Neuron (in vitro differentiated cells): Measurements from ENCODE around the gene TBC1D16.

Experiments used
- H2AFZ ChIP-seq: one replicate; pipeline ENCODE4 v1.6.1; 2013; ENCODE audit warnings: low read depth, mild to moderate bottlenecking, inconsistent platforms, low read length, moderate library complexity
- H3K27me3 ChIP-seq: one replicate; pipeline ENCODE4 v1.6.1; 2013; ENCODE audit warnings: low read length; ENCODE audit not compliant: insufficient read depth
- H3K36me3 ChIP-seq: one replicate; pipeline ENCODE4 v1.6.1; 2013; ENCODE audit warnings: low read length; ENCODE audit not compliant: insufficient read depth
- H3K4me1 ChIP-seq: one replicate; pipeline ENCODE4 v1.6.1; 2013; ENCODE audit warnings: low read length; ENCODE audit not compliant: insufficient read depth
- H3K4me3 ChIP-seq: 2 replicates; pipeline ENCODE4 v1.5.1; 2013; ENCODE audit warnings: mild to moderate bottlenecking, low read length, moderate library complexity
- H3K9me3 ChIP-seq: one replicate; pipeline ENCODE4 v1.6.1; 2013; ENCODE audit warnings: low read length

Gene TBC1D16

DNA sequence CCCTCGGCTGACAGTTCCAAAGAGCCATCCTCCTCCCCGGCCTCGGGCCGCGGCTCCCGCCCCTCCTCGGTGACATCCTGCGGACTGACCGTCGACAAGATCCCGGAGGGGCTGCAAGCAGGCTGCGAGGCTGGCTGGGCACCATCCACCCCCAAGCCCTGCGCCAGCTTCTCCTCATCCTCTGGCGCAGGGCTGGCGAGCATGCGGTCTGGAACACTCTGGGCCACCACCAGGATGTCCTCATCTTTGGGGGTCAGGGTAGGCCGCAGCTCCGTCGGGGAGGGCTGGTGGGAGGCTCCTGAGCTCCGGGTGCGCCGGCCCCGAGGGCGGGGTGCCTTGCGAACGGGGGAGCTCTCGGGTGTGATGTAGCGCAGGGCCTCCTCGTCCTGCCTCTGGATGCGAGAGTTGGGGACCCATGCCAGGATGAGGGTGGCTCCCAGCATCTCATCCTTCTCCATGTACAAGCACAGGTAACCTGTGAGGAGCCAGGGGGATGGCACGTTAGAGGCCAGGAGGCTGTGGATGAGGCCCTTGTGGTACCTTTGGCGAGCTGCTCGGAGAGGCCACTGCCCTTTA is 25.3 kb downstream of the TBC1D16 start:
- H3K27me3 ChIP-seq, result no peaks in the 10 kb centered on the region
- no peak overlapping the region for H2AFZ ChIP-seq
- peaks cover 33% of the 10 kb centered on the region for H3K36me3 ChIP-seq
- H3K4me3 ChIP-seq, result no peak overlapping the region
- H3K4me1 ChIP-seq, result peaks cover 11% of the 10 kb centered on the region
- no peaks in the 10 kb centered on the region for H3K9me3 ChIP-seq

DNA sequence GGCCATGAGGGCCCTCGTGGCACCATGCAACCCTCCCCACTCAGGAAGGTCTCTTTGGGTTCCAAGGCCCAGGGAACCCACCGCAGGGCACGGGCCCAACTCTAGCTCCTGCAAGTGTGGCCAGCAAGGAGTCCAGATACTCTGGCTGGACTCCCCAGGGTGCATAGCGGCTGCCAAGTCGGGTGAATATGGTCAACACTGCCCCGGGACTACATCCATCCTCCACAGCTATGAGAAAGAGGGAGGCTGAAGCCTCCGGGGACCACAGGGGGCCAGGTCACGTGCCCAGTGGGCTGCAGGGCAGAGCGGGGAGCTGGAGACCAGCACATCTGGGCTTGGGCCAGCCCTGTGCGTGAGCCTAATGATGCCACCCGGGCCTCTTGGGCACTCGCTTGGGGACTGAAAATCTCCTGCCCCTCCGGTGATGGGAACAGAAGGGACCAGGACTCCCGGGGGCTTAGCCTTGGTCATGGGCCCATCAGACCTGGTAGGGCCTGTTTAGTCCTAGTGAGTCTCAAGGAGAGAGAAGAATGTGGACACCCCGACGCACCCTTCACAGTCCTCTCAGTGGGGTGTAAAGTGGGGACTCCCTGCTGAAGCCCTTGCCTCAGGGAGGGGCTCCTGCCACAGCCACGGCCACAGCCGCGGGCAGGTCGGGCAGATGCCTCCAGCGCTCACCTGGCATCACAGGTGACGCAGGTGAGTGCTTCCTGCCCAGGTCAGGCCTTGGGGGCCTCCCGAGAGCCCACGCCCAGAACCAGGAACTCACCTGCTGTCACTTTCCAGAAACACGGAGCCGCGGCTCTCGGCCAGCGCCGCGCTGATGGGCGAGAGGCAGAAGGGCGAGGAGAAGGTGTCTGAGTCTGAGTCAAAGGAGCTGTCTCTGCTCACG is 26.0 kb downstream of the TBC1D16 start:
- Histone ChIP-seq H2AFZ (no peak overlapping the region), H3K4me3 (no peak overlapping the region), H3K9me3 (no peaks in the 10 kb centered on the region), H3K4me1 (peaks cover 11% of the 10 kb centered on the region), H3K27me3 (no peaks in the 10 kb centered on the region), H3K36me3 (peaks cover 37% of the 10 kb centered on the region)

- Histone ChIP-seq H3K36me3 (peaks cover 43% of the 10 kb centered on the region), H3K9me3 (no peaks in the 10 kb centered on the region), H3K4me3 (no peak overlapping the region), H2AFZ (no peak overlapping the region), H3K27me3 (no peaks in the 10 kb centered on the region), H3K4me1 (peaks cover 11% of the 10 kb centered on the region)
Observed at GRCh38 chr17:80008848-80009247, 26.8 kb downstream of the TBC1D16 start.

DNA sequence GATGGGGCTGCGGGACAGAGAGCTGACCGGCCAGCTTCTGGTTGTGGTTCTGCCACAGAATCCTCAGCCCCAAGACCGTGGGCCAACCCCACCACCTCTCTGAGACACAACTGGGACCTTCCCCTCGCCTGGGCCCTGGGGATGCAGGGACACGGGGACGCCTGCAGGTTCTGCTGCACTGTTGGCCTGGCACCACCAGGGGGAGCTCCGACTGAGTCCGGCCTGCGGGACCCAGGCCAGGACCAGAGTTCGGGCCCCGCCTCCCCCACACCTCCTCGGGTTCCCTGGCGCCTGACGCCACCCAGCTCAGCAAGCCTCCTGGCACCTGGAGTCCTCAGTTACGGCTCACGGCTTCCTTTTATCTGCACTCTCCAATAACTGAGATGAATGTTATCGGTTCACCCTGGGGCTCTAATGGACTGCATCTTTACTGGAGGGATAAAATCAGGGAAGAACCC is 27.3 kb downstream of the TBC1D16 start:
- peaks cover 9% of the 10 kb centered on the region for H3K4me1 ChIP-seq
- H3K9me3 ChIP-seq, result no peaks in the 10 kb centered on the region
- H3K36me3 ChIP-seq, result peaks cover 43% of the 10 kb centered on the region
- H2AFZ ChIP-seq, result no peak overlapping the region
- H3K27me3 ChIP-seq, result no peaks in the 10 kb centered on the region
- no peak overlapping the region for H3K4me3 ChIP-seq

- Histone ChIP-seq H3K36me3 (peaks cover 43% of the 10 kb centered on the region), H2AFZ (no peak overlapping the region), H3K4me3 (no peak overlapping the region), H3K27me3 (no peaks in the 10 kb centered on the region), H3K9me3 (no peaks in the 10 kb centered on the region), H3K4me1 (peaks cover 4% of the 10 kb centered on the region)
Observed at GRCh38 chr17:80007939-80008338, 27.7 kb downstream of the TBC1D16 start.

GRCh38 chr17:80006811-80007752 is 28.6 kb downstream of the TBC1D16 start:
- peaks cover 45% of the 10 kb centered on the region for H3K36me3 ChIP-seq
- H3K27me3 ChIP-seq, result no peaks in the 10 kb centered on the region
- no peak overlapping the region for H2AFZ ChIP-seq
- no peak overlapping the region for H3K4me3 ChIP-seq
- no peaks in the 10 kb centered on the region for H3K4me1 ChIP-seq
- peaks cover 4% of the 10 kb centered on the region for H3K9me3 ChIP-seq

DNA sequence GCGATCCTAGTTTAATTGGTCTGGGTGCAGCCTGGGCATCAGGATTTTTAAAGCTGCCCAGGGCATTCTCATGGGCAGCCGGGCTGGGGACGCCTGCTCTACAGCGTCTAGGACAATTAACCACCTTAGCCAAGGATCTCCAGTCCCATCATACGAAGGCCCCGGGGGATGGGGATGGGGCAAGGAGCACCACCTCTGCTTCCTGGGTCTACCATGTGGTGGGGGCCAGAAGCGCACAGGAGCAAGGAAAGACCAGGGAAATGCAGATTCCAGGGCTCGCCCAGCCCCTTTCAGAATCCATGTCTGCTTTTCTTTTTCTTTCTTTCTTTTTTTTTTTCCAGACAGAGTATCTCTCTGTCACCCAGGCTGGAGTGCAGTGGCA is 29.3 kb downstream of the TBC1D16 start:
- Histone ChIP-seq H3K9me3 (peaks cover 7% of the 10 kb centered on the region), H3K27me3 (no peaks in the 10 kb centered on the region), H3K4me3 (no peak overlapping the region), H3K4me1 (no peaks in the 10 kb centered on the region), H3K36me3 (peaks cover 46% of the 10 kb centered on the region), H2AFZ (no peak overlapping the region)

- Histone ChIP-seq H3K4me3 (no peak overlapping the region), H2AFZ (no peak overlapping the region), H3K4me1 (no peaks in the 10 kb centered on the region), H3K27me3 (no peaks in the 10 kb centered on the region), H3K9me3 (peaks cover 13% of the 10 kb centered on the region), H3K36me3 (peaks cover 49% of the 10 kb centered on the region)
Observed at GRCh38 chr17:80005360-80006338, 30.0 kb downstream of the TBC1D16 start.

DNA sequence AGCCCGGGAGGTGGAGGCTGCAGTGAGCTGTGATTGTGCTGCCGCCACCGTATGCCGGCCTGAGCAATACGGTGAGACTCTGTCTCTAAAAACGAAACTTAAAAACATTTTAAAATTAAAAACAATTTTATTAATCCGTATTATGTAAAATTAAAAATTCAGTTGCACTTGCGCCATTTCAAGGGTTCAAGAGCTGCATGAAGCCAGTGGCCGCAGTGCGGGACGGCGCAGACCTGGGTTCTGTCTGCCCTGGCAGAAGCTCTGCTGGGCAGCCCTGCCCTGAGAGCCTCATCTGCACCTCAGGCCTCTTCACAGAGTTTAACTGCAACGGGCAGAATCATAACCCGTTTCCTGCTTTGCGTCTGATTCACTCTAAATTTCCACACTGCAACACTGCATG is 31.7 kb downstream of the TBC1D16 start:
- no peak overlapping the region for H2AFZ ChIP-seq
- H3K4me1 ChIP-seq, result no peaks in the 10 kb centered on the region
- H3K4me3 ChIP-seq, result no peak overlapping the region
- H3K27me3 ChIP-seq, result no peaks in the 10 kb centered on the region
- peaks cover 22% of the 10 kb centered on the region for H3K9me3 ChIP-seq
- H3K36me3 ChIP-seq, result peaks cover 45% of the 10 kb centered on the region

- Histone ChIP-seq H3K4me3 (no peak overlapping the region), H2AFZ (no peak overlapping the region), H3K4me1 (no peaks in the 10 kb centered on the region), H3K36me3 (peaks cover 49% of the 10 kb centered on the region), H3K27me3 (no peaks in the 10 kb centered on the region), H3K9me3 (peaks cover 22% of the 10 kb centered on the region)
Observed at GRCh38 chr17:80002690-80003490, 32.8 kb downstream of the TBC1D16 start.

- Histone ChIP-seq H3K9me3 (peaks cover 22% of the 10 kb centered on the region), H3K36me3 (peaks cover 48% of the 10 kb centered on the region), H3K4me1 (no peaks in the 10 kb centered on the region), H3K4me3 (no peak overlapping the region), H2AFZ (no peak overlapping the region), H3K27me3 (no peaks in the 10 kb centered on the region)
Observed at GRCh38 chr17:80002070-80002641, 33.5 kb downstream of the TBC1D16 start.
